HepG2 (cell line): ENCODE data around the gene VTN. TPM values are rescaled to one million over a fixed set of nuclear protein-coding genes. Genes with fewer than 3 reads are reported as not detected.
A peak's percentile ranks its signal among the peaks of the same experiment; 100 is the strongest.

ENCODE experiments used
- AGO2 ChIP-seq: fragments of 200-400 bp; formaldehyde crosslinking; optimal IDR thresholded peaks from 2 replicates; pipeline ENCODE3; 2017; ENCODE audit warnings: mild to moderate bottlenecking, low read depth, low read length, moderate library complexity
- ARID2 ChIP-seq: sonication (generic); formaldehyde crosslinking; IDR thresholded peaks from 2 replicates; pipeline ENCODE4 v1.8.1; 2022; ENCODE audit warnings: mild to moderate bottlenecking, missing genetic modification reagents, borderline replicate concordance
- FOXO4 ChIP-seq: sonication (generic); formaldehyde crosslinking; conservative IDR thresholded peaks from 2 replicates; pipeline ENCODE4 v1.8.1; 2023; ENCODE audit warnings: missing genetic modification reagents
- HOXA9 ChIP-seq: sonication (generic); formaldehyde crosslinking; IDR thresholded peaks from 2 replicates; pipeline ENCODE4 v1.8.1; 2022; ENCODE audit warnings: missing genetic modification reagents, mild to moderate bottlenecking, moderate library complexity, borderline replicate concordance
- IKZF4 ChIP-seq: sonication (generic); formaldehyde crosslinking; IDR thresholded peaks from 2 replicates; pipeline ENCODE4 v1.5.1; 2020; ENCODE audit warnings: borderline replicate concordance, mild to moderate bottlenecking, low read depth, missing genetic modification reagents; ENCODE audit errors: not compliant biosample characterization
- NR2F2 ChIP-seq: IDR thresholded peaks from 2 replicates; pipeline ENCODE4 v1.6.1; 2012; ENCODE audit warnings: low read depth, inconsistent platforms, borderline replicate concordance
- PHF21A ChIP-seq: sonication (generic); formaldehyde crosslinking; IDR thresholded peaks from 2 replicates; pipeline ENCODE4 v1.5.0; 2020; ENCODE audit warnings: mild to moderate bottlenecking, missing genetic modification reagents
- RELA ChIP-seq: sonication (generic); formaldehyde crosslinking; IDR thresholded peaks from 2 replicates; pipeline ENCODE4 v1.4.0; 2020; ENCODE audit warnings: missing genetic modification reagents
- SP5 ChIP-seq: IDR thresholded peaks from 2 replicates; pipeline ENCODE4 v1.6.1; 2016; ENCODE audit warnings: low read depth, borderline replicate concordance
- ZNF121 ChIP-seq: sonication (generic); formaldehyde crosslinking; IDR thresholded peaks from 2 replicates; pipeline ENCODE4 v1.5.0; 2020; ENCODE audit warnings: mild to moderate bottlenecking, missing genetic modification reagents
- ZNF124 ChIP-seq: sonication (generic); formaldehyde crosslinking; IDR thresholded peaks from 2 replicates; pipeline ENCODE4 v1.4.0; 2020; ENCODE audit warnings: missing genetic modification reagents
- ZNF160 ChIP-seq: sonication (generic); formaldehyde crosslinking; IDR thresholded peaks from 2 replicates; pipeline ENCODE4 v1.8.0; 2022; ENCODE audit warnings: mild to moderate bottlenecking, inconsistent platforms, missing genetic modification reagents
- ZNF550 ChIP-seq: sonication (generic); formaldehyde crosslinking; IDR thresholded peaks from 2 replicates; pipeline ENCODE4 v1.4.0; 2020; ENCODE audit warnings: mild to moderate bottlenecking, missing genetic modification reagents, borderline replicate concordance
- polyA plus RNA-seq, 8 experiments: library from polyadenylated mRNA; depleted of rRNA in 3 of 8; stranded (reverse) in 7 of 8; unstranded in 1 of 8; fragments of >200 nt; fragmentation: Illumina TruSeq in 4 of 8; extraction: Trizol in 4 of 8; gene quantifications; 2 replicates each; pipeline versions ENCODE4 v1.2.1 to v1.2.3, GENCODE V29; 2011 to 2016; ENCODE audit warnings: low read depth in 4 of 8, missing spikeins in 1 of 8, mixed read lengths in 1 of 8; ENCODE audit not compliant: insufficient read depth in 1 of 8
- total RNA-seq, 5 experiments: library from RNA; depleted of rRNA; stranded (reverse); fragments of >200 nt; fragmentation: Illumina TruSeq; extraction: Trizol; gene quantifications; 2 replicates each; pipeline ENCODE4 v1.2.3, GENCODE V29; 2016; ENCODE audit warnings: low read depth in 1 of 5
- TF ChIP-seq, protein P1 (sequence below): sonication (generic); formaldehyde crosslinking; IDR thresholded peaks from 2 replicates; pipeline ENCODE4 v1.4.0; 2020; ENCODE audit warnings: missing genetic modification reagents, borderline replicate concordance
- TF ChIP-seq, protein P2 (sequence below): sonication (generic); formaldehyde crosslinking; IDR thresholded peaks from 2 replicates; pipeline ENCODE4 v1.8.0; 2022; ENCODE audit warnings: missing genetic modification reagents, mild to moderate bottlenecking, moderate library complexity, borderline replicate concordance
- TF ChIP-seq, protein P3 (sequence below): sonication (generic); formaldehyde crosslinking; IDR thresholded peaks from 2 replicates; pipeline ENCODE4 v1.8.1; 2023; ENCODE audit warnings: missing genetic modification reagents, inconsistent platforms, borderline replicate concordance
- TF ChIP-seq, protein P4 (sequence below): sonication (generic); formaldehyde crosslinking; conservative IDR thresholded peaks from 2 replicates; pipeline ENCODE4 v1.8.0; 2022; ENCODE audit warnings: mild to moderate bottlenecking, moderate library complexity, missing genetic modification reagents

The VTN gene
- total and polyA plus RNA-seq, 2 of the 13 experiments (the other 11 are each of a cell fraction or from before 2014, with no cell fraction given), result 108 to 131 TPM

- TF ChIP-seq, protein P1, sequence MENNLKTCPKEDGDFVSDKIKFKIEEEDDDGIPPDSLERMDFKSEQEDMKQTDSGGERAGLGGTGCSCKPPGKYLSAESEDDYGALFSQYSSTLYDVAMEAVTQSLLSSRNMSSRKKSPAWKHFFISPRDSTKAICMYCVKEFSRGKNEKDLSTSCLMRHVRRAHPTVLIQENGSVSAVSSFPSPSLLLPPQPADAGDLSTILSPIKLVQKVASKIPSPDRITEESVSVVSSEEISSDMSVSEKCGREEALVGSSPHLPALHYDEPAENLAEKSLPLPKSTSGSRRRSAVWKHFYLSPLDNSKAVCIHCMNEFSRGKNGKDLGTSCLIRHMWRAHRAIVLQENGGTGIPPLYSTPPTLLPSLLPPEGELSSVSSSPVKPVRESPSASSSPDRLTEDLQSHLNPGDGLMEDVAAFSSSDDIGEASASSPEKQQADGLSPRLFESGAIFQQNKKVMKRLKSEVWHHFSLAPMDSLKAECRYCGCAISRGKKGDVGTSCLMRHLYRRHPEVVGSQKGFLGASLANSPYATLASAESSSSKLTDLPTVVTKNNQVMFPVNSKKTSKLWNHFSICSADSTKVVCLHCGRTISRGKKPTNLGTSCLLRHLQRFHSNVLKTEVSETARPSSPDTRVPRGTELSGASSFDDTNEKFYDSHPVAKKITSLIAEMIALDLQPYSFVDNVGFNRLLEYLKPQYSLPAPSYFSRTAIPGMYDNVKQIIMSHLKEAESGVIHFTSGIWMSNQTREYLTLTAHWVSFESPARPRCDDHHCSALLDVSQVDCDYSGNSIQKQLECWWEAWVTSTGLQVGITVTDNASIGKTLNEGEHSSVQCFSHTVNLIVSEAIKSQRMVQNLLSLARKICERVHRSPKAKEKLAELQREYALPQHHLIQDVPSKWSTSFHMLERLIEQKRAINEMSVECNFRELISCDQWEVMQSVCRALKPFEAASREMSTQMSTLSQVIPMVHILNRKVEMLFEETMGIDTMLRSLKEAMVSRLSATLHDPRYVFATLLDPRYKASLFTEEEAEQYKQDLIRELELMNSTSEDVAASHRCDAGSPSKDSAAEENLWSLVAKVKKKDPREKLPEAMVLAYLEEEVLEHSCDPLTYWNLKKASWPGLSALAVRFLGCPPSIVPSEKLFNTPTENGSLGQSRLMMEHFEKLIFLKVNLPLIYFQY (CRISPR knock-in tag), result no peak
- TF ChIP-seq IKZF4 (CRISPR knock-in tag) (no peak), ZNF121 (0 out of 2 replicates have a peak, but pooled peaks have one; percentile 25), ZNF550 (CRISPR knock-in tag) (no peak), AGO2 (peak; percentile 89), NR2F2 (no peak), RELA (CRISPR knock-in tag) (no peak), ZNF160 (0 out of 2 replicates have a peak, but pooled peaks have one; percentile 50), ZNF124 (peak; percentile 26; the same call in 1 of the 2 replicates), PHF21A (CRISPR knock-in tag) (peak; percentile 21; the same call in 1 of the 2 replicates), FOXO4 (CRISPR knock-in tag) (no peak), HOXA9 (0 out of 2 replicates have a peak, but pooled peaks have one; percentile 29), ARID2 (CRISPR knock-in tag) (no peak), SP5 (CRISPR knock-in tag) (peak; percentile 58; the same call in 1 of the 2 replicates)
- TF ChIP-seq, protein P2, sequence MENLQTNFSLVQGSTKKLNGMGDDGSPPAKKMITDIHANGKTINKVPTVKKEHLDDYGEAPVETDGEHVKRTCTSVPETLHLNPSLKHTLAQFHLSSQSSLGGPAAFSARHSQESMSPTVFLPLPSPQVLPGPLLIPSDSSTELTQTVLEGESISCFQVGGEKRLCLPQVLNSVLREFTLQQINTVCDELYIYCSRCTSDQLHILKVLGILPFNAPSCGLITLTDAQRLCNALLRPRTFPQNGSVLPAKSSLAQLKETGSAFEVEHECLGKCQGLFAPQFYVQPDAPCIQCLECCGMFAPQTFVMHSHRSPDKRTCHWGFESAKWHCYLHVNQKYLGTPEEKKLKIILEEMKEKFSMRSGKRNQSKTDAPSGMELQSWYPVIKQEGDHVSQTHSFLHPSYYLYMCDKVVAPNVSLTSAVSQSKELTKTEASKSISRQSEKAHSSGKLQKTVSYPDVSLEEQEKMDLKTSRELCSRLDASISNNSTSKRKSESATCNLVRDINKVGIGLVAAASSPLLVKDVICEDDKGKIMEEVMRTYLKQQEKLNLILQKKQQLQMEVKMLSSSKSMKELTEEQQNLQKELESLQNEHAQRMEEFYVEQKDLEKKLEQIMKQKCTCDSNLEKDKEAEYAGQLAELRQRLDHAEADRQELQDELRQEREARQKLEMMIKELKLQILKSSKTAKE (CRISPR knock-in tag), result no peak
- TF ChIP-seq, protein P3, sequence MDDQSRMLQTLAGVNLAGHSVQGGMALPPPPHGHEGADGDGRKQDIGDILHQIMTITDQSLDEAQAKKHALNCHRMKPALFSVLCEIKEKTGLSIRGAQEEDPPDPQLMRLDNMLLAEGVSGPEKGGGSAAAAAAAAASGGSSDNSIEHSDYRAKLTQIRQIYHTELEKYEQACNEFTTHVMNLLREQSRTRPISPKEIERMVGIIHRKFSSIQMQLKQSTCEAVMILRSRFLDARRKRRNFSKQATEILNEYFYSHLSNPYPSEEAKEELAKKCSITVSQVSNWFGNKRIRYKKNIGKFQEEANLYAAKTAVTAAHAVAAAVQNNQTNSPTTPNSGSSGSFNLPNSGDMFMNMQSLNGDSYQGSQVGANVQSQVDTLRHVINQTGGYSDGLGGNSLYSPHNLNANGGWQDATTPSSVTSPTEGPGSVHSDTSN (CRISPR knock-in tag), result no peak
- TF ChIP-seq, protein P4, sequence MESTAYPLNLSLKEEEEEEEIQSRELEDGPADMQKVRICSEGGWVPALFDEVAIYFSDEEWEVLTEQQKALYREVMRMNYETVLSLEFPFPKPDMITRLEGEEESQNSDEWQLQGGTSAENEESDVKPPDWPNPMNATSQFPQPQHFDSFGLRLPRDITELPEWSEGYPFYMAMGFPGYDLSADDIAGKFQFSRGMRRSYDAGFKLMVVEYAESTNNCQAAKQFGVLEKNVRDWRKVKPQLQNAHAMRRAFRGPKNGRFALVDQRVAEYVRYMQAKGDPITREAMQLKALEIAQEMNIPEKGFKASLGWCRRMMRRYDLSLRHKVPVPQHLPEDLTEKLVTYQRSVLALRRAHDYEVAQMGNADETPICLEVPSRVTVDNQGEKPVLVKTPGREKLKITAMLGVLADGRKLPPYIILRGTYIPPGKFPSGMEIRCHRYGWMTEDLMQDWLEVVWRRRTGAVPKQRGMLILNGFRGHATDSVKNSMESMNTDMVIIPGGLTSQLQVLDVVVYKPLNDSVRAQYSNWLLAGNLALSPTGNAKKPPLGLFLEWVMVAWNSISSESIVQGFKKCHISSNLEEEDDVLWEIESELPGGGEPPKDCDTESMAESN (CRISPR knock-in tag), result peak; percentile 61; the same call in 1 of the 2 replicates
These were observed 35.7 kb upstream of the VTN start, which contains the start of gene SLC46A1 (continued) for GRCh38 chr17:28405632-28406472.
